NCI-H526 treated with DMSO at 0.1 percent for 48 hours (cell line): ENCODE measurements around the gene SLC22A3.
"Not testable (repeated sequence)": the region's sequence is repeated elsewhere in the genome, so short reads cannot be mapped to it uniquely, and the experiment has no call there.

Experiments used
- DNase-seq: peaks from one replicate; lab custom pipeline; 2025; lab: John Stamatoyannopoulos, UW

Gene SLC22A3

GRCh38 chr6:160348223-160349019, at the start of gene SLC22A3:
Gene SLC22A3 (plus strand): TSS chr6:160348378. CDS start chr6:160348420, 42 bp downstream.
- no peak for DNase-seq

- DNase-seq = no peak
Measured at GRCh38 chr6:160299559-160299958, 48.6 kb upstream of the SLC22A3 start.

DNA sequence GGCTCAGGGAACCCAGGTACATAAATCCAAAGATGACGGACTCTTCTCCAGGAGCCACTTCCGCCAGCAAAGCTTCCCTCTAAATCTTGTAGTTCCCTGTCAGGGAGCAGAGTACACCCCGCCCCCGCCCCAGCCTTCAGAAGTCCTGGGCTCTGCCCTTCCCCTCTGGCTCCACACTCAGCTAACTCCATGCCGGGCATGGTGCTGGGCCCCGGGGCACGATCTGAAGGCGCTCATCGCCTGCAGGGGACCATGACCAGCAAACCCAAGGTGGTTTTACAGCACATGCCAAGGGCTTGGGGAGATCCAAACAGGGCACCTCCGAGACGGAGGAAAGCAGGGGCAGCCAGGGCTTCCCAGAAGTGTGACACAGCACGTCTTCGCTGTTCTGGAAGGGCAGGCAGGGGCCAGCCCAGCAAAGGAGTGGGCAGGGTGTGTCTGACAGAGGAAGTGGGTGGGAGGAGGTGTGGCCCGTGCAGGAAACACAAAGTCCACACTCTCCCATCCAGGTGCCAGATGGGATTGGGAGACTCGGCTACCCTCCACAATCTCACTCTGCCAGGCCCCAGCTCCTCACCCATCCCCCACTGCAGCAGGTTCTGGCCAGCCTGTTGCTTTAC, 48.0 kb upstream of the SLC22A3 start:
- DNase-seq = no peak

DNA sequence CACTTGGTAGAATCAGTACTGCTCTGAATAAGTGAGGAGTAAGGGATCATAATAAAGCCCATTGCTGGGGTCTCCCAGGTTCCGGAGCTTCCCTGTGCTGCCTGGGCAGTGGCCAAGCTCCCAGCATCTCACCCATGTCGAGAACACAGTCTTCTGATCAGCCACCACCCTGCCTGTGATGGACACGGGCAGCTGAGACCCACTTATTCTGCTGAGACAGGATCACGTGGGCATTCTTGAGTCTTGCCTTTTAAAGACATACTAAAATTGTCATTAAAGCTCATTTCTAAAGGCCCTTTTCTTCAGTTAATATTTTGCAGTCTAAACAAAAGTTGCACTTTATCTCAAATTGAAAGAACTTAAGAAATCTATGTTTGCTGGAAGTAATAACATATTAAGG, 46.8 kb upstream of the SLC22A3 start:
- no peak for DNase-seq

- DNase-seq = not testable (repeated sequence)
Measured at GRCh38 chr6:160302431-160303082, 45.6 kb upstream of the SLC22A3 start.

- DNase-seq = no peak
Measured at GRCh38 chr6:160303806-160304205, 44.4 kb upstream of the SLC22A3 start.

- DNase-seq = no peak
Measured at GRCh38 chr6:160305926-160306713, 42.1 kb upstream of the SLC22A3 start.

DNA sequence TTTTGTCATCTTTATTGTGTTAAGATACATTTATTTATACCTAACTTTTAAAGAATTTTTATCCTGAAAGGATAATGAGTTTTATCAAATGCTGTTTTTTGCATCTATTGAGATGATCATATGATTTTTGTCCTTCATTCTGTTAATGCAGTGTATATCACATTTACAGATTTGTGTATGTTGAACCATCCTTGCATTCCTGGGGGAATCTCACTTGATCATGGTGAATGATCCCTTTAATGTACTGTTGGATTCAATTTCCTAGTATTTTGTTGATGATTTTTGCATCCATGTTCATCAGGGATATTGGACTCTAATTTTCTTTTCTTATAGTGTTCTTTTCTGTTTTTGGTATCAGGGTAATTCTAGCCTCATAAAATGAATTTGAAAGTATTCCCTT, 38.5 kb upstream of the SLC22A3 start:
- DNase-seq = no peak

DNA sequence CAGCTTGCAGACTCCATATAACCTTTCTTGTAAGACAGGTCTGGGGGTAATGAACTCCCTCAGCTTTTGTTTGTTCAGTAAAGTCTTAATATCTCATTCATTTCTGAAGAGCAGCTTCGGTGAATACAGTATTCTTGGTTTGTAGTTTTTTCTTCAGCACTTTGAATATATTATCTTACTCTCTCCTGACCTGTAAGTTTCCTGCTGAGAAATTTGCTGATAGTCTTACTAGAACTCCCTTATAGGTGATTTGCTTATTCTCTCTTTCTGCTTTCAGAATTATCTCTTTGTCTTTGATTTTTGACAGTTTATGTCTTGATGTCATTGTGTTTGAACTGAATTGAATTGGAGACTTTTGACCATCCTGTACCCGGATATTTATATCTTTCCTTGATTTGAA, 35.3 kb upstream of the SLC22A3 start:
- no peak for DNase-seq

GRCh38 chr6:160315310-160315709, 32.9 kb upstream of the SLC22A3 start:
- DNase-seq = no peak

DNA sequence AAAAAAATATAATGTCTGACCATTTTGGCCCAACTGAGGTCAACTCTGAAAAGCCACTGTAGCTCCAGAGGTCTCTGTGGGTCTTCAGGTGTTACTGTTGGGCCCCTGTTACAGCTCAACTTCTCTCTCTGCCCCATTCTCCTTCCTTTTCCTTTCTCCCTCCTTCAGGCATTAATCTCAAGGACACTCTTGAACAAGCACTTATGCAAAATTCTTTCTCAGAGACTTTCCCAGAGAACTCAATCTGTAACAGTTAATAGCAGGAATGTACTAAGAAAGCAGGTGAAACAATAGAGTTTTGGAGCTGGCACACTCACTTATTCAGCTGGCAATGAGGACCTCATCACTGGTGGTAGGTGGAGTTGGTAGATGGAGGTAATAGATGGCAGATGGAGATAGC, 31.9 kb upstream of the SLC22A3 start:
- no peak for DNase-seq

DNA sequence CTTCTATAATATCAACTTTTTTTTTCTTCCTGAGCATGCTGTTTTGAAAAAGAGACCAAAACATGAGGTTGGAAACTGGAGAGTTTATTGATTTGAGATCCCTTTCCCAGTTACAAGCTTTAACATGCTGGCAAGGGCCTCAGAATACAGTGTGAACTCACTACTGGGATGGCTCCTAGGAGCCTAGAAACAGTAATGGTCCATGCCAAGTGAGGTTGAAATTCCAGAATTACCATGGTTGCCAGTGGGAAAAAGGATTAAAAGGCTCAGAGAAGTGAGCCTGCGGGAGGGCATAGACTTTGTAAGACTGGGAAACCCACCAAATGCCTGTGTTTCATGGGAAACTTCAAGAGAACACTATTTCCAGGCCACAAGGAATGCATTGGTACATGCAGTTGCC, 28.9 kb upstream of the SLC22A3 start:
- no peak for DNase-seq

DNA sequence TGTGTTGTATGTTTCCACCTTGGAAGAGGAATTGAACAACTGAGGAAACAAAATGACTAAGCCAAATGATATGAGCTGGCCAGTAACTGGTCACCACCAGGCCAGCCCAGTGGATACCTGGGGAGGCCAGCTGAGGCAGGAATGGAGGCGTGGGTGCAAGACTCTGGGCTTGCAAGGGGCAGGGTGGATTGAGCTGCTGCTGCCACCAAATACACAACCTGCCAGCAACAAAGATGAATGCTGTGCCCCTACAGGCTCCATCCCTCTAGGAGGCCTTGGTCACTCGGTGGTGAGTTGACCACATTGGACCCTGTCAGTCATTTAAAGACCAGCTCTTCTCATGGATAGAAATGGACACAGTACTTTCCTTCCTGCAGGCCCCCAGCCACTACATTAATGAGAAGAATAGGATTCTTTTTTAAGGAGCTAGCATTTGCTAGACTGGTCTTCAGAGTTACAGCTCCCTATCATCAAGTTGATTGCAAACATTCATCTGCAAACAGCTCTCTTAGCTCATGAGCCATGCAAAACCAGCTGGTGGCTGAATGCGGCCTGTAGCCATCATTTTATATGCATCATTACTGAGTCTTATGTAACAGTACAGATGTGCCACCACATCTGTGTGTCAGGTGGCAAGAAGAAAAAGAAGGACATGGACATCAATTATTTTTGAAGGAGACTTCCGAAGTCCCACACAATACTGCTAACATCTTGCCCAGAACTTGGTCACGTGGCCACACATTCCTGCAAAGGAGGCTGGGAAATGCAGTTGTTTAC, 26.3 kb upstream of the SLC22A3 start:
- DNase-seq = no peak

DNA sequence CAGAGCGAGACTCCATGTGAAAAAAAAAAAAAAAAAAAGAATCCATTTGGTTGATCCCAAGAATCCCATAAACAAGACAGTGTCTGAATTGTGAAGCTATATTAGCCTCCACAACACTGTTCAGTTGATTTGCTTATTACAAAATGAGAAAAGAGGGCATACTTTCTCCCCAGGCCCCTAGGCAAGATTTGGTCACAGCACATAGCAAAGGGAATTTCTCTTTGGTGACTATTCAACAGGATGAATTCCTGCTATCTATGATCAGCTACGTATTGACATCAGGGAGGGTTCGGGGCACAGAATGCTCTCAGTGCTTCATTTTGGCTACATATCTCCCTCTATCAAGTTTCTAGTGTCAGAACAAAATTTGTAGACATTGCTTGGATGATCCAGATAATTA, 20.2 kb upstream of the SLC22A3 start:
- DNase-seq = no peak

- DNase-seq = no peak
Measured at GRCh38 chr6:160328447-160328846, 19.7 kb upstream of the SLC22A3 start.

DNA sequence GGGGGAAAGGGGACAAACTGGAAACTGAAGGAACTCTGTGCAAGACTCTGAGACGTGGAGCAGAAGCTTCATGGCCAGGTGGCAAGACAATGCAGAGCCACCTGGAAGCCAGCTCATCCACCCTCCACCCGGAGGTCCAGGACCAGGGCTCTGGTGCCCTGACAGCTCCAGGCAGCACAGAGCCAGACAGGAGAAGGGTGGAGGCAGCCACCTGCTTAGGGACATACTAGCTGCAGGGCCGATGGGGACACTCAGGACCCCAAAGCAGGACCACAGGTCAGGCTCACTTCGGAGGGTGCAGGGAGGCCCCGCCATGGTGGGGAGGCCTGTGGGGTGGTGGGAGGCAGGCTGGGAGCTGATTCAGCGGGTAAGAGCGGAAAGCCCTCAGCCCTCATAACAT, 19.0 kb upstream of the SLC22A3 start:
- no peak for DNase-seq

DNA sequence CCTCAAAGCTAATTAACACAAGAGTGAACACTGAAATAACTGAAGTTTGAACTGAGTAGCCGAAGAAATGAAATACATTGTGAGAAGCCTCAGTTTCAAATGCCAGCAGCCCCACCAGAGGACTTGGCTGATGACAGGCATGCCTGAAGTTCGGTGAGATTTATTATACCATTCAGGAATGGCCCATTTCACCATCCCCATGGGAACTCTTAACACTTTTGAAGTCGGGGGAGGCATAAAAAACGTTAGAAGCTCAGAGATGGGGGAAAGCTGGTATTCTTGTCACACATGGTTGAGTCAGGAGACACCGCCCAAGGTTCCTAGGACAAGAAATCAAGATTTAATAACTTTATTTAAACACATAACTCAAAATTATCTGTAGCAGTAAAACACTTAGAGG, 17.6 kb upstream of the SLC22A3 start:
- no peak for DNase-seq

GRCh38 chr6:160331204-160331603, 17.0 kb upstream of the SLC22A3 start:
- DNase-seq = no peak

DNA sequence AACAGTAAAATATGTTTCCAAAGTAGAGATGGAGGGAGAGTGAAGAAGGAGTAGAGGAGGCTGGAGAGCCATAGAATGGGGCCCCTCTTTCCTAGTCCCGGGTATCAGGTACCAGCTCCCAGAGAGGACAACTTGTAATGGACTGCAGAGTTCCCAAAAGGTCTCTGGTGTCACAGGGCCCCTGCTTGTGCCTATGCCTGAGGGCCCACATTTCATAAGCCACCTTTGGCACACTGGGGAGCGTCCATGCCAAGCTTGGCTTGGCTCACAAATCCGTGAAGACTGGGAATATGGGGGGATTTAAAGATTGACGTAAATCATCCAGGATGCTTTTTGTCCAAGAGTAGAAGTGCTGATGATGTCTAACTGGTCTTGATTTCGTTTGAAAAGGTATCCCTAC, 16.4 kb upstream of the SLC22A3 start:
- DNase-seq = no peak

GRCh38 chr6:160333101-160333500, 15.1 kb upstream of the SLC22A3 start:
- no peak for DNase-seq

GRCh38 chr6:160333841-160334240, 14.3 kb upstream of the SLC22A3 start:
- no peak for DNase-seq

- DNase-seq = no peak
Measured at GRCh38 chr6:160336200-160336599, 12.0 kb upstream of the SLC22A3 start.
